ENCODE measurements around the gene PIEZO2.

PIEZO2 gene

DNA sequence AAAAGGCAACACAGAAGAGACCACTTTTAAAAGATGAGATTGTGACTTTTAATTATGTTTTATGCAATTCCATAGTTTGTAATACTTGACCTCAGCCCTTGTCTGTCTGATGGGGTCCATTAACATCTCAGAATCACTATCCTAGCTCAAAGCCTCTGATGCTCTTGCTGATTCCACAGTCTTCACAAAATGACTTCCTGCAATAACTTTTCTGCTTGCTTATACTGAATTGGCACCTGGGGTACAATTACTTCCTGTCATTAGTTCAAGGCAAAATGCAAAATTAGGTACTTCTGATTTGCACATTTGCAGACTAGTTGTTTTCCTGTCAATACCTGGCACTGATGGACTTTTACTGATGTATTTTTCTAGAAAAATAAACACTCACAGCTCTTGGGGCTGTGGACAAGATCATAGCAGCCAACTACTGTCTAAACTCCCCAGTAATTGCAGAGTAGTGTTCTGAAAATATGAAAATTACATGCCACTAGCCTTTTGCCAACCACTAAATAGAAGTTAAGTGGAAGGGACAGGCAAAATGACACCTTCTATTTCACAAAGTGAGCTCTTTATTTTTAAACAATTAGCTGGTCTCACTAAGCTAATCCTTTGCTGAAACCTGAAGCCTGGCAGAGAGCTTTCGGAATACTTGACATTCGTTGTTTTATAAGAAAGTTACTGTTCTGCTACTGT is 129.1 kb downstream of the PIEZO2 start:
- no peak for ATAC-seq
- TF ChIP-seq ISL1 (CRISPR knock-in tag; IDR thresholded peaks at IDR 0.05), result no peak
- TF ChIP-seq TCF4 (CRISPR knock-in tag; IDR thresholded peaks at IDR 0.05; ENCODE audit: borderline replicate concordance), result no peak
- TF ChIP-seq ZNF565 (CRISPR knock-in tag; conservative IDR thresholded peaks at IDR 0.05; ENCODE audit: low read depth), result no peak
- TF ChIP-seq ZFP3 (CRISPR knock-in tag; IDR thresholded peaks at IDR 0.05), result no peak
- no peak for TF ChIP-seq GLIS3 (CRISPR knock-in tag; IDR thresholded peaks at IDR 0.05)

DNA sequence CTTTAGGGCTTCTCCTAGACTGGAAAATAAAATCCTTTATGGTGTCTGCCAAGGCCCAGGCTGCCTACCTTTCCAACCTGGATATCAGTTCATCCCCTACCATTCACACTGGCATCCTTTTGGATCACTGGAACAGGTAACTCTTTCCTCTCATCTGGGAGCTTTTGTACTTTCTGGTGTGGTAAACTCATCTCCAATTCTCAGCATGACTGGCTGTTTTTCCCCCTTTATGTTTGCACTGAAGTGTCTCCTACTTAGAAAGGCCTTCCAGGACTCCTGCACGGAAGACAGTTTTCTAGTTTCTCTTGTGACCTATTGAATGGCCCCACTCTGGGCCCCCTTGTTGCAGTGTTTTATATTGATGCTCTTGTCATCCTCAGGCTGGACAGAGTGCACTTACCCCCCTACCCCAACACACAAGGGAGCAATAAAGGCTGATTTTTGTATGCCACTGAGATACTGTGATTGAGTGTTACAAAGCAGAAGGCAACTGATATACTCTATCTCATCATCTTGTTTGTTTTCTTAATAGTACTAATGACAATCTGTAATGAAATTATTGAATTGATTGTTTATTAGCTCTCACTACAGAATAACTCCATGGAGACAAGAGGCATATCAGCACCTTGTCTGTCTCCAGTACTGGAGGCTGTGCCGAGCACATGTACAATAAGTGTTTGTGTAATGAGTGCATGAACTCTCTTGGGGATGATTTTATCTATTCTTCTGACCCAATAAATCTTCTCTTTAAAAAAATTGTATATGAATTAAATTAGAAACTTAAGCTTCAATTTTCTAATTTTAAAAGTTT is 129.9 kb downstream of the PIEZO2 start:
- no peak for ATAC-seq
- TF ChIP-seq GLIS3 (CRISPR knock-in tag; IDR thresholded peaks at IDR 0.05) (no peak), ZC3H10 (CRISPR knock-in tag; IDR thresholded peaks at IDR 0.05) (no peak), TCF4 (CRISPR knock-in tag; IDR thresholded peaks at IDR 0.05; ENCODE audit: borderline replicate concordance) (no peak), PPARA (CRISPR knock-in tag; IDR thresholded peaks at IDR 0.05; ENCODE audit: borderline replicate concordance) (no peak), RARB (CRISPR knock-in tag; IDR thresholded peaks at IDR 0.05) (no peak), OSR1 (CRISPR knock-in tag; IDR thresholded peaks at IDR 0.05) (no peak), ZFP3 (CRISPR knock-in tag; IDR thresholded peaks at IDR 0.05) (no peak), TOX (CRISPR knock-in tag; IDR thresholded peaks at IDR 0.05; ENCODE audit: borderline replicate concordance) (no peak), SNAI2 (CRISPR knock-in tag; IDR thresholded peaks at IDR 0.05) (no peak), ZNF565 (CRISPR knock-in tag; conservative IDR thresholded peaks at IDR 0.05; ENCODE audit: low read depth) (no peak), ZFP30 (CRISPR knock-in tag; IDR thresholded peaks at IDR 0.05) (no peak)
- TF ChIP-seq, protein P1, sequence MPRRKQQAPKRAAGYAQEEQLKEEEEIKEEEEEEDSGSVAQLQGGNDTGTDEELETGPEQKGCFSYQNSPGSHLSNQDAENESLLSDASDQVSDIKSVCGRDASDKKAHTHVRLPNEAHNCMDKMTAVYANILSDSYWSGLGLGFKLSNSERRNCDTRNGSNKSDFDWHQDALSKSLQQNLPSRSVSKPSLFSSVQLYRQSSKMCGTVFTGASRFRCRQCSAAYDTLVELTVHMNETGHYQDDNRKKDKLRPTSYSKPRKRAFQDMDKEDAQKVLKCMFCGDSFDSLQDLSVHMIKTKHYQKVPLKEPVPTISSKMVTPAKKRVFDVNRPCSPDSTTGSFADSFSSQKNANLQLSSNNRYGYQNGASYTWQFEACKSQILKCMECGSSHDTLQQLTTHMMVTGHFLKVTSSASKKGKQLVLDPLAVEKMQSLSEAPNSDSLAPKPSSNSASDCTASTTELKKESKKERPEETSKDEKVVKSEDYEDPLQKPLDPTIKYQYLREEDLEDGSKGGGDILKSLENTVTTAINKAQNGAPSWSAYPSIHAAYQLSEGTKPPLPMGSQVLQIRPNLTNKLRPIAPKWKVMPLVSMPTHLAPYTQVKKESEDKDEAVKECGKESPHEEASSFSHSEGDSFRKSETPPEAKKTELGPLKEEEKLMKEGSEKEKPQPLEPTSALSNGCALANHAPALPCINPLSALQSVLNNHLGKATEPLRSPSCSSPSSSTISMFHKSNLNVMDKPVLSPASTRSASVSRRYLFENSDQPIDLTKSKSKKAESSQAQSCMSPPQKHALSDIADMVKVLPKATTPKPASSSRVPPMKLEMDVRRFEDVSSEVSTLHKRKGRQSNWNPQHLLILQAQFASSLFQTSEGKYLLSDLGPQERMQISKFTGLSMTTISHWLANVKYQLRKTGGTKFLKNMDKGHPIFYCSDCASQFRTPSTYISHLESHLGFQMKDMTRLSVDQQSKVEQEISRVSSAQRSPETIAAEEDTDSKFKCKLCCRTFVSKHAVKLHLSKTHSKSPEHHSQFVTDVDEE (CRISPR knock-in tag; IDR thresholded peaks at IDR 0.05), result no peak
- TF ChIP-seq, protein P2, sequence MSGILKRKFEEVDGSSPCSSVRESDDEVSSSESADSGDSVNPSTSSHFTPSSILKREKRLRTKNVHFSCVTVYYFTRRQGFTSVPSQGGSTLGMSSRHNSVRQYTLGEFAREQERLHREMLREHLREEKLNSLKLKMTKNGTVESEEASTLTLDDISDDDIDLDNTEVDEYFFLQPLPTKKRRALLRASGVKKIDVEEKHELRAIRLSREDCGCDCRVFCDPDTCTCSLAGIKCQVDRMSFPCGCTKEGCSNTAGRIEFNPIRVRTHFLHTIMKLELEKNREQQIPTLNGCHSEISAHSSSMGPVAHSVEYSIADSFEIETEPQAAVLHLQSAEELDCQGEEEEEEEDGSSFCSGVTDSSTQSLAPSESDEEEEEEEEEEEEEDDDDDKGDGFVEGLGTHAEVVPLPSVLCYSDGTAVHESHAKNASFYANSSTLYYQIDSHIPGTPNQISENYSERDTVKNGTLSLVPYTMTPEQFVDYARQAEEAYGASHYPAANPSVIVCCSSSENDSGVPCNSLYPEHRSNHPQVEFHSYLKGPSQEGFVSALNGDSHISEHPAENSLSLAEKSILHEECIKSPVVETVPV (CRISPR knock-in tag; IDR thresholded peaks at IDR 0.05), result no peak

DNA sequence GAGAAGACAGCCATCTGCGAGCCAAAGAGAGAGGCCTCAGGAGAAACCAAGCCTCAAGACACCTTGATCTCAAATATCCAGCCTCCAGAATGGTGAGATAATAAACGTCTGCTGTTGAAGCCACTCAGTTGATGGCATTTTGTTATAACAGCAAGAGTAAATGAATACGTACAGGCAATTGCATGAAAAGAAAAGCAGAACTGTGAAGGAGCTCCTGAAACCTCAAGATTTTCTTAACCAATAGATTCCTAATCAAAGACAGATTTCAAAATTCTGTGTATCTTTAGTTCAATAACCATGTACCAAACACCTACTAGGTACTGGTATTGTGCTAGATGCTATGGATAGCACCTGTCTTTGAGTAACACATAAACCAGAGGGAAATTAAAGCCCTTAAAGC is 139.5 kb downstream of the PIEZO2 start:
- TF ChIP-seq, protein P3, sequence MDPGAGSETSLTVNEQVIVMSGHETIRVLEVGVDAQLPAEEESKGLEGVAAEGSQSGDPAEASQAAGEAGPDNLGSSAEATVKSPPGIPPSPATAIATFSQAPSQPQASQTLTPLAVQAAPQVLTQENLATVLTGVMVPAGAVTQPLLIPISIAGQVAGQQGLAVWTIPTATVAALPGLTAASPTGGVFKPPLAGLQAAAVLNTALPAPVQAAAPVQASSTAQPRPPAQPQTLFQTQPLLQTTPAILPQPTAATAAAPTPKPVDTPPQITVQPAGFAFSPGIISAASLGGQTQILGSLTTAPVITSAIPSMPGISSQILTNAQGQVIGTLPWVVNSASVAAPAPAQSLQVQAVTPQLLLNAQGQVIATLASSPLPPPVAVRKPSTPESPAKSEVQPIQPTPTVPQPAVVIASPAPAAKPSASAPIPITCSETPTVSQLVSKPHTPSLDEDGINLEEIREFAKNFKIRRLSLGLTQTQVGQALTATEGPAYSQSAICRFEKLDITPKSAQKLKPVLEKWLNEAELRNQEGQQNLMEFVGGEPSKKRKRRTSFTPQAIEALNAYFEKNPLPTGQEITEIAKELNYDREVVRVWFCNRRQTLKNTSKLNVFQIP (CRISPR knock-in tag; IDR thresholded peaks at IDR 0.05; ENCODE audit: borderline replicate concordance, low read depth), result no peak
- no peak for TF ChIP-seq ZC3H10 (CRISPR knock-in tag; IDR thresholded peaks at IDR 0.05)
- TF ChIP-seq TCF4 (CRISPR knock-in tag; IDR thresholded peaks at IDR 0.05; ENCODE audit: borderline replicate concordance), result no peak
- TF ChIP-seq ARNTL (CRISPR knock-in tag; IDR thresholded peaks at IDR 0.05; ENCODE audit: borderline replicate concordance, low read depth), result no peak
- ATAC-seq, result no peak

DNA sequence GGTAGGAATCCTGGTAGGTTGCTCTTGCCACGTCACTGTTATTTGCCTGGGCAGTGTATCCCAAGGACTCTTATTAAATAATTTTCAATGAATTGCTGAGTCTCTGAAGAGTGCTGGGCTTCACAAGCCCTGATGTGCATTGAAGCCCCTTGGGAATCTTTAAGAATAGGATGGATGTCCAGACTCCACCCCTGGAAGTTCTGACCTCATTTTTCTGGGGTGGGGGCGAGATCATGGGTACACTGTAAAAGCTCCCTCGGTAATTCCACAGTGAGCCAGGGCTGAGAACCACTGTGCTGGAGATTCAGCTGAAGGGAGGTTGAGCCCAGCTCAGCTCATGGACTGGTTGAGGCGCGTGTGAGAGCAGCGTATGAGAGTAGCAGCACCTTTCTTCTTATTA is 140.2 kb downstream of the PIEZO2 start:
- TF ChIP-seq TOX (CRISPR knock-in tag; IDR thresholded peaks at IDR 0.05; ENCODE audit: borderline replicate concordance) (no peak), CSDC2 (CRISPR knock-in tag; IDR thresholded peaks at IDR 0.05) (no peak), ZC3H10 (CRISPR knock-in tag; IDR thresholded peaks at IDR 0.05) (no peak), OSR1 (CRISPR knock-in tag; IDR thresholded peaks at IDR 0.05) (no peak)
- ATAC-seq, result no peak

DNA sequence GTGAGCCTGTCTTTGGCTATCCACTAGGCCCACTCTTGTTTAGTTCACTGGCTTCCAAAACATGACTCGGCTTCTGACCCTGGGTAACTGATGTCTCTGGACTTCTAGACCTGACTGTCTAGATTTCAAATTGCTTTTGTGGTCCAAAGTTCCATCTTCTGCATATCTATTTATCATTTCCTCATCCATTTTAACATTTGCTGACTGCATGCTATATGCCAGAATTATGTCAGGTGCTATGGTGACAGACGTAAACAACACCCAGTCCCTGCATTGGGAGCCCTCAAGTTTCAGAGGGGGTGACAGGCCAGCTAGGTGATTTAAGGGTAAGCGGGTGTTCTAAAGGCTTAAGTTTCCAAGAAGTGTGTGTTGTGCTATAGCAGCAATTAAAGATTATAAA is 140.9 kb downstream of the PIEZO2 start:
- no peak for ATAC-seq
- TF ChIP-seq PPARA (CRISPR knock-in tag; IDR thresholded peaks at IDR 0.05; ENCODE audit: borderline replicate concordance) (no peak), ZC3H10 (CRISPR knock-in tag; IDR thresholded peaks at IDR 0.05) (no peak), GLIS3 (CRISPR knock-in tag; IDR thresholded peaks at IDR 0.05) (no peak), RARB (CRISPR knock-in tag; IDR thresholded peaks at IDR 0.05) (no peak), OSR1 (CRISPR knock-in tag; IDR thresholded peaks at IDR 0.05) (no peak), ARNTL (CRISPR knock-in tag; IDR thresholded peaks at IDR 0.05; ENCODE audit: borderline replicate concordance, low read depth) (no peak)
- TF ChIP-seq, protein P1 (CRISPR knock-in tag; IDR thresholded peaks at IDR 0.05), result no peak
- TF ChIP-seq, protein P2 (CRISPR knock-in tag; IDR thresholded peaks at IDR 0.05), result no peak
- TF ChIP-seq, protein P4, sequence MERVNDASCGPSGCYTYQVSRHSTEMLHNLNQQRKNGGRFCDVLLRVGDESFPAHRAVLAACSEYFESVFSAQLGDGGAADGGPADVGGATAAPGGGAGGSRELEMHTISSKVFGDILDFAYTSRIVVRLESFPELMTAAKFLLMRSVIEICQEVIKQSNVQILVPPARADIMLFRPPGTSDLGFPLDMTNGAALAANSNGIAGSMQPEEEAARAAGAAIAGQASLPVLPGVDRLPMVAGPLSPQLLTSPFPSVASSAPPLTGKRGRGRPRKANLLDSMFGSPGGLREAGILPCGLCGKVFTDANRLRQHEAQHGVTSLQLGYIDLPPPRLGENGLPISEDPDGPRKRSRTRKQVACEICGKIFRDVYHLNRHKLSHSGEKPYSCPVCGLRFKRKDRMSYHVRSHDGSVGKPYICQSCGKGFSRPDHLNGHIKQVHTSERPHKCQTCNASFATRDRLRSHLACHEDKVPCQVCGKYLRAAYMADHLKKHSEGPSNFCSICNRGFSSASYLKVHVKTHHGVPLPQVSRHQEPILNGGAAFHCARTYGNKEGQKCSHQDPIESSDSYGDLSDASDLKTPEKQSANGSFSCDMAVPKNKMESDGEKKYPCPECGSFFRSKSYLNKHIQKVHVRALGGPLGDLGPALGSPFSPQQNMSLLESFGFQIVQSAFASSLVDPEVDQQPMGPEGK (CRISPR knock-in tag; IDR thresholded peaks at IDR 0.05; ENCODE audit: borderline replicate concordance), result no peak

Data from SK-N-SH treated with all-trans-retinoic acid at 6 μM for 48 hours (cell line).